Measurements from ENCODE around the gene ASB1.

The ASB1 gene

GRCh38 chr2:238427435-238428162, 872 bp downstream of the ASB1 start:
- Histone ChIP-seq H3K9me3 (ENCODE audit: control insufficient read depth, insufficient read depth, low read depth, low read length) (no peaks in the 10 kb centered on the region), H3K27ac (ENCODE audit: extremely low read depth, low read depth, low read length) (peak overlapping the region; percentile 96), H3K36me3 (ENCODE audit: control insufficient read depth in 2 of 2, insufficient read depth in 1 of 2, low read length in 2 of 2) (peaks cover 0 to 13% of the 10 kb centered on the region in 2 experiments; a peak in 2 of 3 replicates), H3K4me1 (ENCODE audit: control insufficient read depth, insufficient read depth, low read length) (peaks cover 10% of the 10 kb centered on the region), H3K4me3 (ENCODE audit: low read depth, low read length) (peak overlapping the region; percentile 85)
- TF ChIP-seq ZNF596 (tag by site-specific recombination; IDR thresholded peaks at IDR 0.05) (no peak), ZFHX2 (tag by site-specific recombination; conservative IDR thresholded peaks at IDR 0.05) (peak; percentile 83), ZNF341 (tag by site-specific recombination; IDR thresholded peaks at IDR 0.05; ENCODE audit: low read depth) (peak; percentile 71), EGR2 (tag by site-specific recombination; IDR thresholded peaks at IDR 0.05; ENCODE audit: low read depth) (peak; percentile 72)
- ChIA-PET POLR2A (interaction anchor here (1.0 kb wide), 2 partner anchors 10 to 12 kb away, joined by 3 to 5 read pairs; no protein-coding TSS in a partner anchor), CTCF (interaction anchor here (0.6 to 1.5 kb wide), 3 partner anchors 12 to 259 kb away, joined by 3 to 5 read pairs (median 4); no protein-coding TSS in a partner anchor)

DNA sequence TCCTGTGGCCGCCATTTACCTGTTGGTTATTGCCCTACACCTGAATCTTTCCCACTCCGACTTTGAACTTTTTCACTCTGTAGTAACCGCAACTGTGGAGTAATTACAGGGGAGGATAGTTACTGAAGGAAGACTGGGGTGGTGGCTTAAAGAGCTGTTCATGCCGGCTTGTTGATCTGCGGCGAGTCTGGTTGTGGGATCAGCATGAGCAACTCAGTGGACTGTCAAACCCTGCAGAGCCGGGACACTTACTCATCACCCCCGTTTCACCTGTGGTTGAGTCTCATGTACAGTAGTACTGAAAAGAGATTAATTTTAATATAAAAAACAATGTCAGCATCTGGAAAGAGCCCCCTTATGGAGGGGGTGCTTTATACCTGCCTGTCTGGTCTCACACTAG, 2.1 kb downstream of the ASB1 start:
- Histone ChIP-seq H3K4me1 (ENCODE audit: control insufficient read depth, insufficient read depth, low read length) (peaks cover 10% of the 10 kb centered on the region), H3K9me3 (ENCODE audit: control insufficient read depth, insufficient read depth, low read depth, low read length) (no peaks in the 10 kb centered on the region), H3K4me3 (ENCODE audit: low read depth, low read length) (no peak overlapping the region), H3K36me3 (ENCODE audit: control insufficient read depth in 2 of 2, insufficient read depth in 1 of 2, low read length in 2 of 2) (peaks cover 0 to 21% of the 10 kb centered on the region in 2 experiments; a peak in 2 of 3 replicates), H3K27ac (ENCODE audit: extremely low read depth, low read depth, low read length) (no peak overlapping the region)
- ChIA-PET CTCF (interaction anchor here (1.5 kb wide), 1 partner anchor 11 kb away, joined by 5 read pairs; no protein-coding TSS in a partner anchor), POLR2A (no interaction called here)
- TF ChIP-seq ZNF175 (tag by site-specific recombination; IDR thresholded peaks at IDR 0.05), result no peak
- no peak for TF ChIP-seq ZNF10 (tag by site-specific recombination; IDR thresholded peaks at IDR 0.05)
- no peak for TF ChIP-seq ZNF24 (tag by site-specific recombination; IDR thresholded peaks at IDR 0.05)
- no peak for TF ChIP-seq PRDM4 (tag by site-specific recombination; IDR thresholded peaks at IDR 0.05)
- TF ChIP-seq ZNF239 (tag by site-specific recombination; IDR thresholded peaks at IDR 0.05), result no peak
- TF ChIP-seq, protein P1, sequence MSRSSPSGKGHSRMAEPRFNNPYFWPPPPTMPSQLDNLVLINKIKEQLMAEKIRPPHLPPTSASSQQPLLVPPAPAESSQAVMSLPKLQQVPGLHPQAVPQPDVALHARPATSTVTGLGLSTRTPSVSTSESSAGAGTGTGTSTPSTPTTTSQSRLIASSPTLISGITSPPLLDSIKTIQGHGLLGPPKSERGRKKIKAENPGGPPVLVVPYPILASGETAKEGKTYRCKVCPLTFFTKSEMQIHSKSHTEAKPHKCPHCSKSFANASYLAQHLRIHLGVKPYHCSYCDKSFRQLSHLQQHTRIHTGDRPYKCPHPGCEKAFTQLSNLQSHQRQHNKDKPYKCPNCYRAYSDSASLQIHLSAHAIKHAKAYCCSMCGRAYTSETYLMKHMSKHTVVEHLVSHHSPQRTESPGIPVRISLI (tag by site-specific recombination; IDR thresholded peaks at IDR 0.05), result no peak
- TF ChIP-seq ZNF2 (tag by site-specific recombination; IDR thresholded peaks at IDR 0.05), result no peak
- TF ChIP-seq, protein P2, sequence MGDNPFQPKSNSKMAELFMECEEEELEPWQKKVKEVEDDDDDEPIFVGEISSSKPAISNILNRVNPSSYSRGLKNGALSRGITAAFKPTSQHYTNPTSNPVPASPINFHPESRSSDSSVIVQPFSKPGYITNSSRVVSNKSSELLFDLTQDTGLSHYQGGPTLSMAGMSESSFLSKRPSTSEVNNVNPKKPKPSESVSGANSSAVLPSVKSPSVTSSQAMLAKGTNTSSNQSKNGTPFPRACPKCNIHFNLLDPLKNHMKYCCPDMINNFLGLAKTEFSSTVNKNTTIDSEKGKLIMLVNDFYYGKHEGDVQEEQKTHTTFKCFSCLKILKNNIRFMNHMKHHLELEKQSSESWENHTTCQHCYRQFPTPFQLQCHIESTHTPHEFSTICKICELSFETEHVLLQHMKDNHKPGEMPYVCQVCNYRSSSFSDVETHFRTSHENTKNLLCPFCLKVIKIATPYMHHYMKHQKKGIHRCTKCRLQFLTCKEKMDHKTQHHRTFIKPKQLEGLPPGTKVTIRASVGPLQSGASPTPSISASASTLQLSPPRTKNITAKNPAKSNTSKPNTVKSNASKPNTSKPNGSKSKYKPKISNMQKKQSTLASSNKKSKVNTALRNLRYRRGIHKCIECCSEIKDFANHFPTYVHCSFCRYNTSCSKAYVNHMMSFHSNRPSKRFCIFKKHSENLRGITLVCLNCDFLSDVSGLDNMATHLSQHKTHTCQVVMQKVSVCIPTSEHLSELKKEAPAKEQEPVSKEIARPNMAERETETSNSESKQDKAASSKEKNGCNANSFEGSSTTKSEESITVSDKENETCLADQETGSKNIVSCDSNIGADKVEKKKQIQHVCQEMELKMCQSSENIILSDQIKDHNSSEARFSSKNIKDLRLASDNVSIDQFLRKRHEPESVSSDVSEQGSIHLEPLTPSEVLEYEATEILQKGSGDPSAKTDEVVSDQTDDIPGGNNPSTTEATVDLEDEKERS (tag by site-specific recombination; IDR thresholded peaks at IDR 0.05), result no peak
- TF ChIP-seq, protein P3, sequence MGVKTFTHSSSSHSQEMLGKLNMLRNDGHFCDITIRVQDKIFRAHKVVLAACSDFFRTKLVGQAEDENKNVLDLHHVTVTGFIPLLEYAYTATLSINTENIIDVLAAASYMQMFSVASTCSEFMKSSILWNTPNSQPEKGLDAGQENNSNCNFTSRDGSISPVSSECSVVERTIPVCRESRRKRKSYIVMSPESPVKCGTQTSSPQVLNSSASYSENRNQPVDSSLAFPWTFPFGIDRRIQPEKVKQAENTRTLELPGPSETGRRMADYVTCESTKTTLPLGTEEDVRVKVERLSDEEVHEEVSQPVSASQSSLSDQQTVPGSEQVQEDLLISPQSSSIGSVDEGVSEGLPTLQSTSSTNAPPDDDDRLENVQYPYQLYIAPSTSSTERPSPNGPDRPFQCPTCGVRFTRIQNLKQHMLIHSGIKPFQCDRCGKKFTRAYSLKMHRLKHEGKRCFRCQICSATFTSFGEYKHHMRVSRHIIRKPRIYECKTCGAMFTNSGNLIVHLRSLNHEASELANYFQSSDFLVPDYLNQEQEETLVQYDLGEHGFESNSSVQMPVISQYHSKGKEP (tag by site-specific recombination; IDR thresholded peaks at IDR 0.05), result no peak
- no peak for TF ChIP-seq HOXD13 (CRISPR knock-in tag; IDR thresholded peaks at IDR 0.05; ENCODE audit: borderline replicate concordance)
- TF ChIP-seq ZNF335 (tag by site-specific recombination; conservative IDR thresholded peaks at IDR 0.05), result no peak
- no peak for TF ChIP-seq ZNF114 (tag by site-specific recombination; IDR thresholded peaks at IDR 0.05)
- TF ChIP-seq ZNF146 (tag by site-specific recombination; IDR thresholded peaks at IDR 0.05), result no peak
- TF ChIP-seq RBAK (tag by site-specific recombination; IDR thresholded peaks at IDR 0.05), result no peak
- no peak for TF ChIP-seq ZNF248 (tag by site-specific recombination; IDR thresholded peaks at IDR 0.05)
- TF ChIP-seq ZSCAN18 (tag by site-specific recombination; IDR thresholded peaks at IDR 0.05), result no peak

Data from HEK293 (cell line).